Mammary epithelial cell (primary cell): ENCODE data around the gene COLEC12.

Experiments used
- EZH2 ChIP-seq: IDR thresholded peaks from 2 replicates; pipeline ENCODE4 v1.6.1; 2012; ENCODE audit warnings: low read length, inconsistent platforms, borderline replicate concordance
- TF ChIP-seq, protein P1 (sequence below), 2 donors: IDR thresholded peaks in 1 of 2; conservative IDR thresholded peaks in 1 of 2; 2 replicates each; pipeline ENCODE4 v1.5.1; 2011 to 2012; ENCODE audit warnings: inconsistent platforms in 2 of 2, low read length in 2 of 2, mild to moderate bottlenecking in 2 of 2, control low read depth in 1 of 2, low read depth in 1 of 2; ENCODE audit not compliant: insufficient read depth in 1 of 2; ENCODE audit errors: extremely low read depth in 1 of 2

DNA sequence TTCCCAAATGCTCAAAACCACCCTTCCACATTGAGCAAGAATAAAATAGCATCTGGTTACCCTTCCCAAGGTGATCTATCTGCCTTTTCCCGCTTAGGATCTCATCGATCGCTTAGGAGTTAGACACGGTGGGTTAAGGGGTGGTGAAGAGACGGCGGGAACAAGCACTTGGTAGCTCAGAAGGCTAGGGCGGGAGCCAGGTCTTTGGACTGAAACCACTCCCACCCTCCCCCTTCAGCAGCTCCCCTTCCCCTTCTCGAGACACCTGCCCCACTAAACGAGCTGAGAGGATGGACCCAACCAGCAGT lies 233.2 kb downstream of the COLEC12 start:
- TF ChIP-seq, protein P1, sequence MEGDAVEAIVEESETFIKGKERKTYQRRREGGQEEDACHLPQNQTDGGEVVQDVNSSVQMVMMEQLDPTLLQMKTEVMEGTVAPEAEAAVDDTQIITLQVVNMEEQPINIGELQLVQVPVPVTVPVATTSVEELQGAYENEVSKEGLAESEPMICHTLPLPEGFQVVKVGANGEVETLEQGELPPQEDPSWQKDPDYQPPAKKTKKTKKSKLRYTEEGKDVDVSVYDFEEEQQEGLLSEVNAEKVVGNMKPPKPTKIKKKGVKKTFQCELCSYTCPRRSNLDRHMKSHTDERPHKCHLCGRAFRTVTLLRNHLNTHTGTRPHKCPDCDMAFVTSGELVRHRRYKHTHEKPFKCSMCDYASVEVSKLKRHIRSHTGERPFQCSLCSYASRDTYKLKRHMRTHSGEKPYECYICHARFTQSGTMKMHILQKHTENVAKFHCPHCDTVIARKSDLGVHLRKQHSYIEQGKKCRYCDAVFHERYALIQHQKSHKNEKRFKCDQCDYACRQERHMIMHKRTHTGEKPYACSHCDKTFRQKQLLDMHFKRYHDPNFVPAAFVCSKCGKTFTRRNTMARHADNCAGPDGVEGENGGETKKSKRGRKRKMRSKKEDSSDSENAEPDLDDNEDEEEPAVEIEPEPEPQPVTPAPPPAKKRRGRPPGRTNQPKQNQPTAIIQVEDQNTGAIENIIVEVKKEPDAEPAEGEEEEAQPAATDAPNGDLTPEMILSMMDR (conservative IDR thresholded peaks at IDR 0.05 in 1 of 2, IDR thresholded peaks at IDR 0.05 in 1 of 2; ENCODE audit: extremely low read depth in 1 of 2, insufficient read depth in 1 of 2, low read depth in 1 of 2, low read length in 2 of 2) = no peak
- TF ChIP-seq EZH2 = no peak
